Measurements from ENCODE around the gene TGFB1. TPM values are rescaled to one million over a fixed set of nuclear protein-coding genes. Genes with fewer than 3 reads are reported as not detected.
A peak's percentile ranks its signal among the peaks of the same experiment; 100 is the strongest.

Gene TGFB1
- total and polyA plus RNA-seq, 9 of the 15 experiments (the other 6 are each of a cell fraction or from before 2014, with no cell fraction given): 0.24 to 159 (median 17.2) TPM

GRCh38 chr19:41323430-41324125 is 30.1 kb downstream of the TGFB1 start (continued):
- TF ChIP-seq ZBTB26 (CRISPR knock-in tag; IDR thresholded peaks at IDR 0.05): no peak
- no peak; the same call in 1 of the 2 replicates for TF ChIP-seq ZNF41 (CRISPR knock-in tag; conservative IDR thresholded peaks at IDR 0.05)
- peak; percentile 89 for TF ChIP-seq LEF1 (IDR thresholded peaks at IDR 0.05)
- TF ChIP-seq HDAC2 (IDR thresholded peaks at IDR 0.05): peak; percentile 51; the same call in 1 of the 2 replicates
- no peak for TF ChIP-seq ESRRB (CRISPR knock-in tag; IDR thresholded peaks at IDR 0.05; ENCODE audit: borderline replicate concordance)
- no peak for TF ChIP-seq E2F5 (CRISPR knock-in tag; IDR thresholded peaks at IDR 0.05)
- TF ChIP-seq KDM2B (CRISPR knock-in tag; IDR thresholded peaks at IDR 0.05): no peak
- TF ChIP-seq RFX5 (IDR thresholded peaks at IDR 0.05; ENCODE audit: low read depth, low read length): no peak
- TF ChIP-seq ATF1 (CRISPR knock-in tag; IDR thresholded peaks at IDR 0.05): no peak
- TF ChIP-seq ATF1 (tag; IDR thresholded peaks at IDR 0.05): peak; percentile 59
- peak in 1 of 2 experiments; percentile 77; a peak in 1 of 4 replicates for TF ChIP-seq SRF (CRISPR knock-in tag; IDR thresholded peaks at IDR 0.05)
- TF ChIP-seq THRA (IDR thresholded peaks at IDR 0.05): no peak
- no peak for TF ChIP-seq XRCC3 (IDR thresholded peaks at IDR 0.05)
- TF ChIP-seq IFI16 (CRISPR knock-in tag; IDR thresholded peaks at IDR 0.05): no peak
- TF ChIP-seq NCOA4 (IDR thresholded peaks at IDR 0.05; ENCODE audit: partially characterized antibody): no peak
- TF ChIP-seq RB1 (IDR thresholded peaks at IDR 0.05; ENCODE audit: low read depth): peak; percentile 57; the same call in 1 of the 2 replicates
- TF ChIP-seq ZNF695 (CRISPR knock-in tag; IDR thresholded peaks at IDR 0.05): no peak
- TF ChIP-seq ZNF280A (IDR thresholded peaks at IDR 0.05; ENCODE audit: low read depth, partially characterized antibody): no peak
- TF ChIP-seq NR3C1 (CRISPR knock-in tag; IDR thresholded peaks at IDR 0.05): no peak
- TF ChIP-seq ZBTB34 (CRISPR knock-in tag; IDR thresholded peaks at IDR 0.05): no peak
- TF ChIP-seq ZNF347 (CRISPR knock-in tag; IDR thresholded peaks at IDR 0.05; ENCODE audit: low read depth): no peak
- TF ChIP-seq HNRNPUL1 (IDR thresholded peaks at IDR 0.05; ENCODE audit: low read length): no peak
- no peak for TF ChIP-seq COPS2 (conservative IDR thresholded peaks at IDR 0.05)
- no peak for TF ChIP-seq MCM3 (IDR thresholded peaks at IDR 0.05)
- no peak for TF ChIP-seq SETDB1 (IDR thresholded peaks at IDR 0.05; ENCODE audit: low read length)
